ENCODE results near the gene CR2. TPM values are rescaled to one million over a fixed set of nuclear protein-coding genes. Genes with fewer than 3 reads are reported as not detected.

The CR2 gene
- total RNA-seq, 1 experiment from 2014 or later: 1.8 TPM

DNA sequence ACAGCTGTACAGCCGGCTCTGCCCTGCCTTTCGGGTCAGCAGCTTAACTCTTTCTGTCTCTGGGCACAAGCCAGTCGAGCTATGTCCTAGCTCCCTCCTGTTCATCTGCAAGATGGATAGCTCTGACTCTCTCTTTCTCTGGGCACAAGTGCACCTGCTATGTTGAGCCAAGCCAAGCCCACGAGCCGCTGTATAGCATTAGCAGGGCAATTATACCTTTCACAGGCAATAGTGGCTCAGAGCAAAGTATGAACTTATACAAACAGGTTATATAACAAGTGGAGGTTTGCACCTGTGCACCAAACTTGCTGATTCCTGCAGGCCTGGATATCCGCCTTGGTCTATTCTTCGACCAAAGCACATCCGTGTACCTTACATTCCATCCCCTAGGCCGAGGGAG, 33.0 kb upstream of the CR2 start:
- Histone ChIP-seq H2BK5ac (ENCODE audit: insufficient read length, low read length) (no peak overlapping the region), H3K9ac (ENCODE audit: extremely low read depth, insufficient read length, low read length) (no peak overlapping the region)

More for the DNA sequence above, 33.0 kb upstream of the CR2 start:
- no peak overlapping the region for H3T11ph ChIP-seq (ENCODE audit: low read length)
- H2AK5ac ChIP-seq (ENCODE audit: insufficient read length, low read length): no peak overlapping the region
- no peaks in the 10 kb centered on the region; the same call in 1 of the 2 replicates for H3K4me1 ChIP-seq (ENCODE audit: insufficient read depth, low read length)
- no peak overlapping the region for H3K56ac ChIP-seq (ENCODE audit: insufficient read length, low read depth, low read length)
- TF ChIP-seq CTCF (conservative IDR thresholded peaks at IDR 0.05): no peak
- no peak overlapping the region for H3K27ac Mint-ChIP-seq
- H2BK120ac ChIP-seq (ENCODE audit: low read depth, low read length, poor library complexity, severe bottlenecking): no peak overlapping the region
- H3K79me2 ChIP-seq (ENCODE audit: insufficient read depth, low read length): no peaks in the 10 kb centered on the region
- H4K91ac ChIP-seq (ENCODE audit: insufficient read length, low read depth, low read length): no peak overlapping the region
- H2BK20ac ChIP-seq (ENCODE audit: low read depth, low read length, poor library complexity, severe bottlenecking): no peak overlapping the region
- no peak overlapping the region for H3K27ac ChIP-seq (ENCODE audit: insufficient read length, low read depth, low read length)
- H3K4me3 Mint-ChIP-seq: no peak overlapping the region
- 0 out of 2 replicates have a peak, but pooled peaks cover 2% of the 10 kb centered on the region for H3K27me3 ChIP-seq (ENCODE audit: insufficient read depth, low read length)
- no peaks in the 10 kb centered on the region for H3K36me3 Mint-ChIP-seq (ENCODE audit: insufficient read depth in 1 of 3, low read depth in 3 of 3)
- DNase-seq: no peak
- no peak overlapping the region for H3K4me2 ChIP-seq (ENCODE audit: insufficient read depth, insufficient read length, low read length)
- H3K23ac ChIP-seq (ENCODE audit: insufficient read length, low read depth, low read length): no peak overlapping the region
- H4K5ac ChIP-seq (ENCODE audit: insufficient read length, low read depth, low read length): no peak overlapping the region
- H4K8ac ChIP-seq (replicated peaks; ENCODE audit: insufficient read length, low read depth, low read length): no peak overlapping the region
- no peaks in the 10 kb centered on the region for H3K9me3 Mint-ChIP-seq
- no peak overlapping the region for H2BK12ac ChIP-seq (ENCODE audit: insufficient read length, low read depth, low read length)
- no CpG with 5 or more reads among the region's 9 CpGs for WGBS (ENCODE audit: extremely low coverage, insufficient read length, low lambda C conversion rate)
- no peaks in the 10 kb centered on the region for H3K79me1 ChIP-seq (ENCODE audit: insufficient read depth, low read depth, low read length, poor library complexity, severe bottlenecking)
- peaks cover 16 to 17% of the 10 kb centered on the region in 2 experiments for H3K4me1 Mint-ChIP-seq
- no peak overlapping the region for H2BK15ac ChIP-seq (ENCODE audit: low read depth, low read length)
- no peaks in the 10 kb centered on the region for H3K23me2 ChIP-seq (ENCODE audit: insufficient read length, low read depth, low read length, poor library complexity, severe bottlenecking)
- H3K27me3 Mint-ChIP-seq (ENCODE audit: low read depth): peaks cover 9% of the 10 kb centered on the region
- no peak overlapping the region for H3K4ac ChIP-seq (ENCODE audit: low read depth, low read length)
- no peak overlapping the region for H3K18ac ChIP-seq (ENCODE audit: insufficient read length, low read depth, low read length)
- no peak overlapping the region for H3K14ac ChIP-seq (ENCODE audit: insufficient read depth, low read length)
- no peak overlapping the region for H2AFZ ChIP-seq (ENCODE audit: low read length)
- H4K20me1 ChIP-seq (ENCODE audit: control insufficient read depth, insufficient read depth, insufficient read length): no peaks in the 10 kb centered on the region
- H3K9me3 ChIP-seq (ENCODE audit: control insufficient read depth, low read depth, low read length): no peaks in the 10 kb centered on the region

Data from H9 (cell line).